Naive thymus-derived CD8-positive, alpha-beta T cell (primary cell): ENCODE results near the gene PLEKHD1. TPM values are rescaled to one million over a fixed set of nuclear protein-coding genes. Genes with fewer than 3 reads are reported as not detected.

Experiments used
- ATAC-seq, 2 donors: fragments of 150-1000 bp; cut with Tn5 transposase in 1 of 2; sonication (Bioruptor Pico), chemical (Tn5 transposase) in 1 of 2; 1 replicate in 1 of 2; 2 replicates in 1 of 2; pipeline ENCODE4 v1.10.0; 2021; ENCODE audit warnings: mild to moderate bottlenecking in 2 of 2, moderate library complexity in 2 of 2
- POLR2A ChIA-PET: fragments of 350-600 bp; sonication (Branson Sonifier 250); formaldehyde crosslinking; loops from one replicate; lab custom pipeline; 2021; ENCODE audit warnings: antibody characterized with exemption; lab: Charles Lee
- DNase-seq, 10 donors: peaks; one replicate each; pipeline versions ENCODE4 v3.0.0 to v3.0.0-alpha.2; 2020 to 2022
- H3K27ac Mint-ChIP-seq, 10 donors: one replicate each; pipeline ENCODE4 v1.8.0; 2020 to 2022; ENCODE audit warnings: mild to moderate bottlenecking in 10 of 10, mixed read lengths in 10 of 10, moderate library complexity in 4 of 10, inconsistent platforms in 1 of 10
- H3K27me3 Mint-ChIP-seq, 5 donors: one replicate each; pipeline ENCODE4 v1.8.0; 2021 to 2022; ENCODE audit warnings: mixed read lengths in 5 of 5
- H3K36me3 Mint-ChIP-seq, 3 donors: one replicate each; pipeline ENCODE4 v1.8.0; 2020 to 2022; ENCODE audit warnings: mixed read lengths in 3 of 3, mild to moderate bottlenecking in 2 of 3, inconsistent platforms in 1 of 3
- H3K4me1 Mint-ChIP-seq, 4 donors: one replicate each; pipeline ENCODE4 v1.8.0; 2021 to 2022; ENCODE audit warnings: mixed read lengths in 4 of 4
- H3K4me3 Mint-ChIP-seq, 10 donors: one replicate each; pipeline ENCODE4 v1.8.0; 2020 to 2022; ENCODE audit warnings: mild to moderate bottlenecking in 10 of 10, mixed read lengths in 10 of 10, moderate library complexity in 6 of 10, inconsistent platforms in 1 of 10
- H3K9me3 Mint-ChIP-seq, 9 donors: one replicate each; pipeline ENCODE4 v1.8.0; 2020 to 2022; ENCODE audit warnings: mixed read lengths in 9 of 9, mild to moderate bottlenecking in 3 of 9, inconsistent platforms in 1 of 9, moderate library complexity in 1 of 9
- polyA plus RNA-seq, 3 donors: library from polyadenylated mRNA; unstranded; fragments of 300-500 nt; fragmentation: Illumina TruSeq; gene quantifications; one replicate each; pipeline ENCODE4 v1.2.3, GENCODE V29; 2021
- total RNA-seq, 8 experiments: library from RNA in 2 of 8; stranded (reverse) in 2 of 8; gene quantifications; one replicate each; pipeline ENCODE4 v1.2.3 and lab custom pipeline; 2021 to 2026

Gene PLEKHD1
- total and polyA plus RNA-seq, 5 experiments from 2014 or later = 0.18 to 0.25 TPM; not detected in 3

- H3K4me3 Mint-ChIP-seq = no peak overlapping the region
- H3K27ac Mint-ChIP-seq = no peak overlapping the region
- no peaks in the 10 kb centered on the region for H3K36me3 Mint-ChIP-seq
- ATAC-seq = no peak
- peaks cover 2 to 23% (median 10%) of the 10 kb centered on the region in 5 donors for H3K27me3 Mint-ChIP-seq
- no peak for DNase-seq
- H3K4me1 Mint-ChIP-seq = no peaks in the 10 kb centered on the region
- POLR2A ChIA-PET = no interaction called here
- H3K9me3 Mint-ChIP-seq = no peaks in the 10 kb centered on the region
These were observed 45.0 kb downstream of the PLEKHD1 start for GRCh38 chr14:69529563-69529962.

- no peaks in the 10 kb centered on the region for H3K36me3 Mint-ChIP-seq
- H3K27me3 Mint-ChIP-seq = peaks cover 4 to 26% (median 15%) of the 10 kb centered on the region in 5 donors
- no peak overlapping the region for H3K27ac Mint-ChIP-seq
- DNase-seq (no peak), ATAC-seq (no peak)
- no peaks in the 10 kb centered on the region for H3K4me1 Mint-ChIP-seq
- H3K9me3 Mint-ChIP-seq = peaks cover 0 to 2% (median 0%) of the 10 kb centered on the region in 9 donors
- POLR2A ChIA-PET = no interaction called here
- H3K4me3 Mint-ChIP-seq = no peak overlapping the region
These were observed 45.6 kb downstream of the PLEKHD1 start for GRCh38 chr14:69530095-69530494.

GRCh38 chr14:69531135-69531534 is 46.6 kb downstream of the PLEKHD1 start:
- DNase-seq (no peak), ATAC-seq (no peak)
- Mint-ChIP-seq H3K4me1 (no peaks in the 10 kb centered on the region), H3K9me3 (peaks cover 0 to 2% (median 0%) of the 10 kb centered on the region in 9 donors), H3K36me3 (no peaks in the 10 kb centered on the region), H3K4me3 (no peak overlapping the region), H3K27ac (no peak overlapping the region), H3K27me3 (peaks cover 8 to 32% (median 23%) of the 10 kb centered on the region in 5 donors)
- POLR2A ChIA-PET = no interaction called here

GRCh38 chr14:69532561-69533340 is 48.2 kb downstream of the PLEKHD1 start:
- ATAC-seq (no peak), DNase-seq (no peak)
- Mint-ChIP-seq H3K36me3 (no peaks in the 10 kb centered on the region), H3K9me3 (peaks cover 0 to 2% (median 0%) of the 10 kb centered on the region in 9 donors), H3K27me3 (peaks cover 9 to 41% (median 25%) of the 10 kb centered on the region in 5 donors), H3K27ac (no peak overlapping the region), H3K4me3 (no peak overlapping the region), H3K4me1 (no peaks in the 10 kb centered on the region)
- POLR2A ChIA-PET = no interaction called here

GRCh38 chr14:69535230-69535848 is 50.8 kb downstream of the PLEKHD1 start:
- Mint-ChIP-seq H3K9me3 (peaks cover 0 to 3% (median 0%) of the 10 kb centered on the region in 9 donors), H3K4me1 (no peaks in the 10 kb centered on the region), H3K36me3 (no peaks in the 10 kb centered on the region), H3K4me3 (no peak overlapping the region), H3K27me3 (peaks cover 13 to 44% (median 30%) of the 10 kb centered on the region in 5 donors), H3K27ac (no peak overlapping the region)
- POLR2A ChIA-PET = no interaction called here
- DNase-seq (no peak), ATAC-seq (no peak)

- H3K4me3 Mint-ChIP-seq = no peak overlapping the region
- peak overlapping the region in 1 of 10 donors; percentile 53 for H3K27ac Mint-ChIP-seq
- no peaks in the 10 kb centered on the region for H3K36me3 Mint-ChIP-seq
- peaks cover 12 to 45% (median 29%) of the 10 kb centered on the region in 5 donors for H3K27me3 Mint-ChIP-seq
- POLR2A ChIA-PET = no interaction called here
- DNase-seq = no peak
- ATAC-seq = no peak
- no peaks in the 10 kb centered on the region for H3K4me1 Mint-ChIP-seq
- peaks cover 0 to 3% (median 0%) of the 10 kb centered on the region in 9 donors for H3K9me3 Mint-ChIP-seq
These were observed 52.4 kb downstream of the PLEKHD1 start for GRCh38 chr14:69536971-69537370.

- H3K27me3 Mint-ChIP-seq = peaks cover 10 to 54% (median 31%) of the 10 kb centered on the region in 5 donors
- H3K4me1 Mint-ChIP-seq = no peaks in the 10 kb centered on the region
- POLR2A ChIA-PET = no interaction called here
- H3K27ac Mint-ChIP-seq = no peak overlapping the region
- H3K36me3 Mint-ChIP-seq = no peaks in the 10 kb centered on the region
- peaks cover 0 to 3% (median 0%) of the 10 kb centered on the region in 9 donors for H3K9me3 Mint-ChIP-seq
- no peak overlapping the region for H3K4me3 Mint-ChIP-seq
- DNase-seq = no peak
- no peak for ATAC-seq
These were observed 53.4 kb downstream of the PLEKHD1 start for GRCh38 chr14:69537900-69538299.

GRCh38 chr14:69538766-69539165 is 54.2 kb downstream of the PLEKHD1 start:
- Mint-ChIP-seq H3K27me3 (peaks cover 10 to 61% (median 35%) of the 10 kb centered on the region in 5 donors), H3K9me3 (peaks cover 0 to 3% (median 0%) of the 10 kb centered on the region in 9 donors), H3K4me3 (no peak overlapping the region), H3K27ac (no peak overlapping the region), H3K4me1 (peaks cover 0 to 3% (median 1%) of the 10 kb centered on the region in 4 donors), H3K36me3 (no peaks in the 10 kb centered on the region)
- no peak for DNase-seq
- no peak for ATAC-seq
- POLR2A ChIA-PET = no interaction called here

- peaks cover 0 to 2% (median 0%) of the 10 kb centered on the region in 9 donors for H3K9me3 Mint-ChIP-seq
- H3K27me3 Mint-ChIP-seq = peaks cover 11 to 64% (median 37%) of the 10 kb centered on the region in 5 donors
- POLR2A ChIA-PET = no interaction called here
- no peak overlapping the region for H3K27ac Mint-ChIP-seq
- no peak for DNase-seq
- no peak for ATAC-seq
- no peak overlapping the region for H3K4me3 Mint-ChIP-seq
- H3K4me1 Mint-ChIP-seq = peaks cover 0 to 5% (median 1%) of the 10 kb centered on the region in 4 donors
- H3K36me3 Mint-ChIP-seq = no peaks in the 10 kb centered on the region
These were observed 55.3 kb downstream of the PLEKHD1 start for GRCh38 chr14:69539631-69540410.

- H3K4me1 Mint-ChIP-seq = peaks cover 0 to 5% (median 1%) of the 10 kb centered on the region in 4 donors
- ATAC-seq (no peak), DNase-seq (no peak)
- no peak overlapping the region for H3K4me3 Mint-ChIP-seq
- H3K27me3 Mint-ChIP-seq = peaks cover 7 to 59% (median 30%) of the 10 kb centered on the region in 5 donors
- no peak overlapping the region for H3K27ac Mint-ChIP-seq
- peaks cover 0 to 1% (median 0%) of the 10 kb centered on the region in 9 donors for H3K9me3 Mint-ChIP-seq
- POLR2A ChIA-PET = no interaction called here
- no peaks in the 10 kb centered on the region for H3K36me3 Mint-ChIP-seq
These were observed 56.3 kb downstream of the PLEKHD1 start for GRCh38 chr14:69540654-69541335.

GRCh38 chr14:69542311-69542710 is 57.8 kb downstream of the PLEKHD1 start:
- POLR2A ChIA-PET = no interaction called here
- Mint-ChIP-seq H3K27ac (no peak overlapping the region), H3K36me3 (no peaks in the 10 kb centered on the region), H3K27me3 (peaks cover 15 to 58% (median 34%) of the 10 kb centered on the region in 5 donors), H3K4me3 (no peak overlapping the region), H3K4me1 (peaks cover 0 to 5% (median 2%) of the 10 kb centered on the region in 4 donors), H3K9me3 (peaks cover 0 to 1% (median 0%) of the 10 kb centered on the region in 9 donors)
- no peak for ATAC-seq
- DNase-seq = no peak
